GM23338 (cell line): ENCODE results near the gene SLC4A9.

Experiments
- EZH2 ChIP-seq: fragments of 200-600 bp; sonication (generic); IDR thresholded peaks from one replicate; pipeline ENCODE4 v1.8.0; 2017; ENCODE audit warnings: antibody characterized with exemption, mild to moderate bottlenecking, low read depth; ENCODE audit not compliant: unreplicated experiment
- TF ChIP-seq, protein P1 (sequence below), 2 experiments: fragments of 200-600 bp in 1 of 2; sonication (generic) in 1 of 2; conservative IDR thresholded peaks; 2 replicates each; pipeline versions ENCODE4 v1.5.1 to v1.6.1; 2016 to 2017; ENCODE audit warnings: antibody characterized with exemption in 2 of 2, low read depth in 2 of 2, mild to moderate bottlenecking in 2 of 2, moderate library complexity in 1 of 2

DNA sequence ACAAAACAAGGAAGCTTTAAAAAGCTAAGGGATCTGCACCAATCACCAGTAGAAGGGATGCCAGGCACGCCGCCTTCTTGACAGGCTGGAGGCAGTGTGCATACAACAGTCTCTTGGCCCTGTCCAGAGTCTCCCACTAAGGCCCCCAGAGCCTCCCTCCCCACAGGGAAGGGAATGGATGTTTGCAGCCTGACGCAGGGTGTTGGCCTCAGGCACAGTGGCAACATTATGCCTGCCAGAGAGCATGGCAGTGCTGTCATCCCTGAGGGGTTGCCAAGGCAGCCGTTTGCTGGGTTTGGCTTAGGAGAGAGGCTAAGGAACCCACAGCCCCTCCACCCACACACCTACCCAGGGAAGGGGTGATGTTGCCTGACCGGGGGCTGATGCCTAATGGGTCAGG is 18.4 kb upstream of the SLC4A9 start:
- TF ChIP-seq, protein P1, sequence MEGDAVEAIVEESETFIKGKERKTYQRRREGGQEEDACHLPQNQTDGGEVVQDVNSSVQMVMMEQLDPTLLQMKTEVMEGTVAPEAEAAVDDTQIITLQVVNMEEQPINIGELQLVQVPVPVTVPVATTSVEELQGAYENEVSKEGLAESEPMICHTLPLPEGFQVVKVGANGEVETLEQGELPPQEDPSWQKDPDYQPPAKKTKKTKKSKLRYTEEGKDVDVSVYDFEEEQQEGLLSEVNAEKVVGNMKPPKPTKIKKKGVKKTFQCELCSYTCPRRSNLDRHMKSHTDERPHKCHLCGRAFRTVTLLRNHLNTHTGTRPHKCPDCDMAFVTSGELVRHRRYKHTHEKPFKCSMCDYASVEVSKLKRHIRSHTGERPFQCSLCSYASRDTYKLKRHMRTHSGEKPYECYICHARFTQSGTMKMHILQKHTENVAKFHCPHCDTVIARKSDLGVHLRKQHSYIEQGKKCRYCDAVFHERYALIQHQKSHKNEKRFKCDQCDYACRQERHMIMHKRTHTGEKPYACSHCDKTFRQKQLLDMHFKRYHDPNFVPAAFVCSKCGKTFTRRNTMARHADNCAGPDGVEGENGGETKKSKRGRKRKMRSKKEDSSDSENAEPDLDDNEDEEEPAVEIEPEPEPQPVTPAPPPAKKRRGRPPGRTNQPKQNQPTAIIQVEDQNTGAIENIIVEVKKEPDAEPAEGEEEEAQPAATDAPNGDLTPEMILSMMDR (conservative IDR thresholded peaks at IDR 0.05; ENCODE audit: low read depth in 2 of 2): no peak
- TF ChIP-seq EZH2: no peak
